Measurements from ENCODE around the gene COX19.

- no peak for TF ChIP-seq CTCF (conservative IDR thresholded peaks at IDR 0.05)
- TF ChIP-seq EZH2 (IDR thresholded peaks at IDR 0.05; ENCODE audit: low read depth) = no peak
These were observed 34.4 kb upstream of the COX19 start for GRCh38 chr7:1009747-1010146.
